HG03460 (cell line): Measurements from ENCODE around the gene PPP6R2.

Experiments
- ATAC-seq: cut with Tn5 transposase; IDR thresholded peaks from one replicate; pipeline ENCODE4 v1.9.1; 2021; ENCODE audit not compliant: unreplicated experiment

PPP6R2 gene, protein sequence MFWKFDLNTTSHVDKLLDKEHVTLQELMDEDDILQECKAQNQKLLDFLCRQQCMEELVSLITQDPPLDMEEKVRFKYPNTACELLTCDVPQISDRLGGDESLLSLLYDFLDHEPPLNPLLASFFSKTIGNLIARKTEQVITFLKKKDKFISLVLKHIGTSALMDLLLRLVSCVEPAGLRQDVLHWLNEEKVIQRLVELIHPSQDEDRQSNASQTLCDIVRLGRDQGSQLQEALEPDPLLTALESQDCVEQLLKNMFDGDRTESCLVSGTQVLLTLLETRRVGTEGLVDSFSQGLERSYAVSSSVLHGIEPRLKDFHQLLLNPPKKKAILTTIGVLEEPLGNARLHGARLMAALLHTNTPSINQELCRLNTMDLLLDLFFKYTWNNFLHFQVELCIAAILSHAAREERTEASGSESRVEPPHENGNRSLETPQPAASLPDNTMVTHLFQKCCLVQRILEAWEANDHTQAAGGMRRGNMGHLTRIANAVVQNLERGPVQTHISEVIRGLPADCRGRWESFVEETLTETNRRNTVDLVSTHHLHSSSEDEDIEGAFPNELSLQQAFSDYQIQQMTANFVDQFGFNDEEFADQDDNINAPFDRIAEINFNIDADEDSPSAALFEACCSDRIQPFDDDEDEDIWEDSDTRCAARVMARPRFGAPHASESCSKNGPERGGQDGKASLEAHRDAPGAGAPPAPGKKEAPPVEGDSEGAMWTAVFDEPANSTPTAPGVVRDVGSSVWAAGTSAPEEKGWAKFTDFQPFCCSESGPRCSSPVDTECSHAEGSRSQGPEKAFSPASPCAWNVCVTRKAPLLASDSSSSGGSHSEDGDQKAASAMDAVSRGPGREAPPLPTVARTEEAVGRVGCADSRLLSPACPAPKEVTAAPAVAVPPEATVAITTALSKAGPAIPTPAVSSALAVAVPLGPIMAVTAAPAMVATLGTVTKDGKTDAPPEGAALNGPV

GRCh38 chr22:50342651-50343540 lies at the start of gene PPP6R2:
Gene PPP6R2 (plus strand): TSS chr22:50343327. CDS start chr22:50393909, 50,582 bp downstream.
- peak; percentile 53 for ATAC-seq

DNA sequence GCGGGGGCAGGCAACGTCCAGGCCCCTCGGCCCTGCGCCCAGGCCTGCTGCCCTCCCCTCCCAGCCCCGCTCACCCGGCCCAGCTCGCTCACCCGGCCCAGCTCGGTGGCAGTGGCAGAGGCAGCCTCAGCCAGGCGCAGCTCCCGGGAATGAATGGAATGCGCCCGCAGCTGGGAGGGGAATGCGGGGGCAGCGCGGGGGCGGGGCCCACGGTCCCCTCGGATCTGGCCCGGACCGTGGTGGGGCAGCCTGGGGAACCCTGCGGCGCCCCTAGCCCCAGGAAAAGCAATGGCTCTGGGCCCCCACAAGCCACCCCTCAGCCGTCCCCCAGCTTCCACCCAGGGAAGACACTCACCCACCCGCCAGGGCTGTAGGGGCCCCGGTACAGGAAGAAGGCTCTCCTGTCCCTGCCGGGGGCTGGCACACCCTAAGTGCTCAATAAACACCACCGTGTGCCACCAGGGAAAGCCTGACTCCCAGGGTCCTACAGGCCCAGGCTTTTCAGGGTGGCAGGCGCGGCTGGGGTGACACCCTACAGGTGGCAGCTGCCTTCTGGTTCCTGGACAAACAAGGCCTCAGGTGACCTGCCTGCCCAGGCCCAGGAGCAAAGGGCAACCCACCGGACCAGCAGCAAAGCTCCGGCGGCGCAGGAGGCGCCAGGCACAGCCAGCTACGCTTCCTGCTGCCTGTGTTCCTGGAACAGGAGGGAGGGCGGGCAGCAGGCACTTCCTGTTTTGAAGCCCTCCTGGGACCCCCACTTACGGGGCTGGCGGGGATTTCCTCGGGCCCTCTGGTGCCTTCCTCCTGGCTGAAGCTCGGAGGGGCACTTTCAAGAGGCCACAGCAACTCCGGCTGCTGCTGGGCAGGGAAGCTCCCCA lies 49.4 kb upstream of the PPP6R2 start:
- ATAC-seq, result no peak

DNA sequence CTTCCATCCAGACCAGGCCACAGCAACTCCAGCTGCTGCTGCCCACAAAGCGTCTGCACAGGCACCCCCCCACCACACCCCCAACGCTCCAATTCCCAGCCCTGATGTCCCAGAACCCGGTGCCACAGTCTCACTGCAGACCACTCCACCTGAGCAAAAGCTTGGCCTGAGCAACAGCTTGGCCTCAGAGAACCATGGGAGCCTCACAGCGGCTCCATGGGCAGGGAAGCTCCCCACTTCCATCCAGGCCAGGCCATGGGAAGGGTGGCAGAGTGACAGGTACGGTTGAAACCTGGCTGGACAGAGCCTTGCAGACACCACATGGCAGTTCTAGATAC lies 48.8 kb upstream of the PPP6R2 start:
- ATAC-seq, result no peak

GRCh38 chr22:50296658-50297490 lies 46.3 kb upstream of the PPP6R2 start:
- ATAC-seq, result no peak

- ATAC-seq, result no peak
Measured at GRCh38 chr22:50297510-50298265, 45.4 kb upstream of the PPP6R2 start.

DNA sequence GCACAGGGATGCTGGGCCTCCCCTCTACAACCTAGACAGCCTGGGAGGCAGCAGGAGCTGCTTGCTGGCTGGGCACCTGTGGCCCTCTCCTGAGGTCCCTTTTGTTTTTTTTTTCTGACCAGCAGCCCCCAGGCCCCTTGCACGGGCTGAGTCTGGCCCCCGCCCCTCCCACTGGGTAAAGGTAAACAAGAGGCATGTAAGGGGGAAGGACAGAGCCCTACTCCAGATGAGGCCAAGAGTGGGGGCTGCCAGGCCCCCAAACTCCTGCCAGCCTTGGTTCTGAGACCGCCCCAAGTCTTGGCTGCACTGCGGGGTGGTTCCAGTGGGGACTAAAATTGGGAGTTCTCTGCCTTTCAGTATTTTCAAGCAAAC lies 44.9 kb upstream of the PPP6R2 start:
- ATAC-seq, result no peak

- no peak for ATAC-seq
Measured at GRCh38 chr22:50298937-50299784, 44.0 kb upstream of the PPP6R2 start.

- ATAC-seq, result no peak
Measured at GRCh38 chr22:50299785-50300619, 43.1 kb upstream of the PPP6R2 start.

- no peak for ATAC-seq
Measured at GRCh38 chr22:50300620-50301257, 42.4 kb upstream of the PPP6R2 start.

DNA sequence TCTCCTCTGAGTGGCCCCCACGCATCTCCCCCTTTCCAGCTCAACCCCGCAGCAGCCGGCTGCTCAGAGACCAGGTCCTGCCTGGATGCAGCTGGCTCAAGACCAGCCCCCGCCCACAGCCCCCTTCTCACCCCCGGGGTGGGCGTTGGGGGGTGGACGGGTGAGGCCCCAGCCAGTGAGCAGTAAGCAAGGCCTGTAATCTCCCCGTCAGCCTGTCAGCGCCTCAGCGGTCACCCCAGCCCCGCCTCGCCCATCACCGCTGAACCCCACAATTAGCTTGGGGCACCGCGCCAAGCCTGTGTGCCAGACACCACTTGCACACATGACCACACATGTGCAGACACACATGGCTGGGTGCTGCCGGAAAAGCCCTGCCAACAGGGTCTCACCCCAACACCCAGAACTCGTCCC lies 41.5 kb upstream of the PPP6R2 start:
- ATAC-seq, result no peak

GRCh38 chr22:50302041-50302541 lies 41.0 kb upstream of the PPP6R2 start:
- no peak for ATAC-seq

- ATAC-seq, result no peak
Measured at GRCh38 chr22:50302564-50302963, 40.6 kb upstream of the PPP6R2 start.

GRCh38 chr22:50303515-50303847 lies 39.6 kb upstream of the PPP6R2 start:
- ATAC-seq, result no peak

- no peak for ATAC-seq
Measured at GRCh38 chr22:50303848-50304527, 39.1 kb upstream of the PPP6R2 start.

GRCh38 chr22:50304528-50305392 lies 38.4 kb upstream of the PPP6R2 start:
- ATAC-seq, result no peak
